Body of pancreas (tissue), 4 donors: ENCODE data around the gene TAC1. TPM values are rescaled to one million over a fixed set of nuclear protein-coding genes. Genes with fewer than 3 reads are reported as not detected.
"Not testable (repeated sequence)": the region's sequence is repeated elsewhere in the genome, so short reads cannot be mapped to it uniquely, and the experiment has no call there.

Source experiments
- ATAC-seq: fragments of 150-250 bp; one replicate; pipeline ENCODE4 v1.9.1; 2016
- DNase-seq, 4 donors: peaks; one replicate each; pipeline ENCODE4 v3.0.0-alpha.2; 2019
- H3K27ac ChIP-seq, 4 donors: fragments of 200-600 bp; sonication (generic); 1 replicate in 3 of 4; 2 replicates in 1 of 4; pipeline versions ENCODE4 v1.5.1 to v1.6.1; 2016 to 2019; ENCODE audit warnings: mild to moderate bottlenecking in 1 of 4, mixed read lengths in 1 of 4, moderate library complexity in 1 of 4
- H3K27me3 ChIP-seq, 2 donors: fragments of 200-600 bp; sonication (generic); one replicate each; pipeline ENCODE4 v1.6.0; 2016; ENCODE audit warnings: mild to moderate bottlenecking in 1 of 2
- H3K36me3 ChIP-seq, 2 donors: fragments of 200-600 bp; sonication (generic); replicated peaks in 1 of 2; 2 replicates each; pipeline ENCODE4 v1.5.1; 2016; ENCODE audit warnings: low read depth in 2 of 2; ENCODE audit not compliant: insufficient read depth in 1 of 2
- H3K4me1 ChIP-seq: fragments of 200-600 bp; sonication (generic); one replicate; pipeline ENCODE4 v1.6.0; 2016
- H3K4me3 ChIP-seq, 2 donors: fragments of 200-600 bp; sonication (generic); 1 replicate in 1 of 2; 2 replicates in 1 of 2; pipeline ENCODE4 v1.5.1; 2016 to 2019
- H3K9me3 ChIP-seq, 3 donors: fragments of 200-600 bp; sonication (generic); 1 replicate in 2 of 3; 2 replicates in 1 of 3; pipeline ENCODE4 v1.5.1; 2016
- CTCF ChIP-seq, 7 experiments: fragments of 450-650 bp in 4 of 7; fragments of 200-600 bp in 3 of 7; sonication (generic) in 3 of 7; IDR thresholded peaks; one replicate each; pipeline ENCODE4 v1.5.1; 2016 to 2019; ENCODE audit warnings: antibody characterized with exemption in 7 of 7
- POLR2A ChIP-seq, 3 donors: fragments of 450-650 bp; IDR thresholded peaks; one replicate each; pipeline ENCODE4 v1.6.1; 2016; ENCODE audit warnings: antibody characterized with exemption in 3 of 3, mild to moderate bottlenecking in 2 of 3
- whole genome bisulfite sequencing, 2 donors: methylation state at CpG; one replicate each; pipeline ENCODE4 v1.1.5; 2017; 5-methylcytosine and 5-hydroxymethylcytosine counted together
- intact Hi-C: fragments of 100-400 bp; cut with DNase I; formaldehyde crosslinking; loops from one replicate; pipeline ENCODE4 v1.15.1; 2023
- total RNA-seq, 2 donors: library from RNA; depleted of rRNA; stranded (reverse); fragments of >200 nt; gene quantifications; one replicate each; pipeline ENCODE4 v1.1.0, GENCODE V29; 2016

TAC1 gene
- total RNA-seq, 2 donors from 2014 or later, result not detected

- H3K36me3 ChIP-seq, result no peaks in the 10 kb centered on the region
- WGBS, 2 donors, result 46 to 53% methylated on average over 6 of the region's 6 CpGs
- TF ChIP-seq POLR2A (IDR thresholded peaks at IDR 0.05) (no peak), CTCF (IDR thresholded peaks at IDR 0.05) (no peak)
- H3K4me3 ChIP-seq, result no peak overlapping the region
- H3K27ac ChIP-seq, result peak overlapping the region in 2 of 4 donors; percentile 33 to 65
- no peaks in the 10 kb centered on the region for H3K9me3 ChIP-seq
- ATAC-seq (no peak), DNase-seq (peak in 2 of 4 donors; percentile 4 to 42)
- intact Hi-C loops, result no loop called here
- no peaks in the 10 kb centered on the region for H3K4me1 ChIP-seq
- H3K27me3 ChIP-seq, result no peaks in the 10 kb centered on the region
Measured at GRCh38 chr7:97771576-97771975, 39.7 kb downstream of the TAC1 start.

- no peaks in the 10 kb centered on the region for H3K27me3 ChIP-seq
- WGBS, 2 donors, result 44 to 46% methylated on average over 4 of the region's 4 CpGs
- ATAC-seq, result peak; percentile 68
- peak overlapping the region in 3 of 4 donors; percentile 36 to 65 (median 49) for H3K27ac ChIP-seq
- no peaks in the 10 kb centered on the region for H3K36me3 ChIP-seq
- TF ChIP-seq CTCF (IDR thresholded peaks at IDR 0.05) (no peak), POLR2A (IDR thresholded peaks at IDR 0.05) (no peak)
- peak in 1 of 4 donors; percentile 4 for DNase-seq
- no peaks in the 10 kb centered on the region for H3K4me1 ChIP-seq
- no peaks in the 10 kb centered on the region for H3K9me3 ChIP-seq
- intact Hi-C loops, result no loop called here
- no peak overlapping the region for H3K4me3 ChIP-seq
Measured at GRCh38 chr7:97772045-97772901, 40.4 kb downstream of the TAC1 start.

- H3K27me3 ChIP-seq, intact Hi-C loops, H3K4me1 ChIP-seq, H3K27ac ChIP-seq, H3K36me3 ChIP-seq, ATAC-seq, H3K4me3 ChIP-seq, H3K9me3 ChIP-seq, DNase-seq: not testable (repeated sequence)
- 78 to 82% methylated on average over 7 of the region's 7 CpGs for WGBS, 2 donors
Measured at GRCh38 chr7:97786398-97786797, 54.5 kb downstream of the TAC1 start.

Other genes starting within 250 kb of the TAC1 start
- 10 to 100 TPM; 14.0 to 23.4 TPM for gene ASNS, start 140.3 kb downstream of the TAC1 start, total RNA-seq